Ishikawa (cell line): ENCODE measurements around the gene GUCD1.
A peak's percentile ranks its signal among the peaks of the same experiment; 100 is the strongest.
"Not testable (repeated sequence)": the region's sequence is repeated elsewhere in the genome, so short reads cannot be mapped to it uniquely, and the experiment has no call there.

Experiments used
- CEBPB ChIP-seq: IDR thresholded peaks from 2 replicates; pipeline ENCODE4 v1.6.1; 2012
- CREB1 ChIP-seq: IDR thresholded peaks from 2 replicates; pipeline ENCODE4 v1.6.1; 2012; ENCODE audit warnings: low read depth
- EGR1 ChIP-seq: IDR thresholded peaks from 2 replicates; pipeline ENCODE4 v1.6.1; 2012
- EP300 ChIP-seq: IDR thresholded peaks from 2 replicates; pipeline ENCODE4 v1.6.1; 2012; ENCODE audit warnings: borderline replicate concordance
- MAX ChIP-seq: IDR thresholded peaks from 2 replicates; pipeline ENCODE4 v1.6.1; 2012
- NFIC ChIP-seq: IDR thresholded peaks from 2 replicates; pipeline ENCODE4 v1.6.1; 2012
- RAD21 ChIP-seq: IDR thresholded peaks from 2 replicates; pipeline ENCODE4 v1.6.1; 2012; ENCODE audit warnings: low read depth
- REST ChIP-seq: IDR thresholded peaks from 2 replicates; pipeline ENCODE4 v1.6.1; 2012; ENCODE audit warnings: low read depth, mild to moderate bottlenecking
- TAF1 ChIP-seq: IDR thresholded peaks from 2 replicates; pipeline ENCODE4 v1.6.1; 2012; ENCODE audit warnings: low read depth, mild to moderate bottlenecking
- TCF12 ChIP-seq: IDR thresholded peaks from 2 replicates; pipeline ENCODE4 v1.6.1; 2012; ENCODE audit warnings: low read depth
- USF1 ChIP-seq: IDR thresholded peaks from 2 replicates; pipeline ENCODE4 v1.6.1; 2012
- YY1 ChIP-seq: IDR thresholded peaks from 2 replicates; pipeline ENCODE4 v1.6.1; 2012; ENCODE audit warnings: low read depth
- ZBTB7A ChIP-seq: IDR thresholded peaks from 2 replicates; pipeline ENCODE4 v1.6.1; 2012; ENCODE audit warnings: low read depth

GRCh38 chr22:24593559-24593835, 38.6 kb upstream of the GUCD1 start:
- not testable (repeated sequence) for TF ChIP-seq REST, CEBPB, TAF1, MAX, EP300, YY1, RAD21, NFIC, CREB1, TCF12, USF1, EGR1
- peak; percentile 40; the same call in 1 of the 2 replicates for TF ChIP-seq ZBTB7A
